ENCODE measurements around the gene GJA5.

The GJA5 gene

DNA sequence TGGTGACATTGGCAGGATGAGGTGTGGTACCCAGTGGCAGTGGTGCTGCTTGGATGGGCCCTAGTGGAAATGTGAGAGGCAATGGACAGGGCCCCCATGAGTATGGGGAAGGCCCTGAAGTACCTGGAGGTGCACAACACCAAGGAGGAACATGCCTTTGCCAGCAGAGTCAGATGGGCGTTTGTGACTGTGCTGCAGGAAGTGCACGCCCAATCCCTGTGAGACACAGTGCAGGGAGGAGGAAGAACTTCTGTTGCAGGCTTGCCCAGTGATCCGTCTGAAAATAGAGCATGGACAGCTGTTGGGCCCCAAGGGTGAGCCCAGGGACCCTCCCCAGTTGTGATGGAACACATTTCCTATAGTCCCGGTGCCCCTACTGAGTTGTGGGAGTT is 42.7 kb downstream of the GJA5 start:
- H3K27ac ChIP-seq = peak overlapping the region; percentile 58
- TF ChIP-seq, protein P1, sequence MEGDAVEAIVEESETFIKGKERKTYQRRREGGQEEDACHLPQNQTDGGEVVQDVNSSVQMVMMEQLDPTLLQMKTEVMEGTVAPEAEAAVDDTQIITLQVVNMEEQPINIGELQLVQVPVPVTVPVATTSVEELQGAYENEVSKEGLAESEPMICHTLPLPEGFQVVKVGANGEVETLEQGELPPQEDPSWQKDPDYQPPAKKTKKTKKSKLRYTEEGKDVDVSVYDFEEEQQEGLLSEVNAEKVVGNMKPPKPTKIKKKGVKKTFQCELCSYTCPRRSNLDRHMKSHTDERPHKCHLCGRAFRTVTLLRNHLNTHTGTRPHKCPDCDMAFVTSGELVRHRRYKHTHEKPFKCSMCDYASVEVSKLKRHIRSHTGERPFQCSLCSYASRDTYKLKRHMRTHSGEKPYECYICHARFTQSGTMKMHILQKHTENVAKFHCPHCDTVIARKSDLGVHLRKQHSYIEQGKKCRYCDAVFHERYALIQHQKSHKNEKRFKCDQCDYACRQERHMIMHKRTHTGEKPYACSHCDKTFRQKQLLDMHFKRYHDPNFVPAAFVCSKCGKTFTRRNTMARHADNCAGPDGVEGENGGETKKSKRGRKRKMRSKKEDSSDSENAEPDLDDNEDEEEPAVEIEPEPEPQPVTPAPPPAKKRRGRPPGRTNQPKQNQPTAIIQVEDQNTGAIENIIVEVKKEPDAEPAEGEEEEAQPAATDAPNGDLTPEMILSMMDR (conservative IDR thresholded peaks at IDR 0.05) = no peak

DNA sequence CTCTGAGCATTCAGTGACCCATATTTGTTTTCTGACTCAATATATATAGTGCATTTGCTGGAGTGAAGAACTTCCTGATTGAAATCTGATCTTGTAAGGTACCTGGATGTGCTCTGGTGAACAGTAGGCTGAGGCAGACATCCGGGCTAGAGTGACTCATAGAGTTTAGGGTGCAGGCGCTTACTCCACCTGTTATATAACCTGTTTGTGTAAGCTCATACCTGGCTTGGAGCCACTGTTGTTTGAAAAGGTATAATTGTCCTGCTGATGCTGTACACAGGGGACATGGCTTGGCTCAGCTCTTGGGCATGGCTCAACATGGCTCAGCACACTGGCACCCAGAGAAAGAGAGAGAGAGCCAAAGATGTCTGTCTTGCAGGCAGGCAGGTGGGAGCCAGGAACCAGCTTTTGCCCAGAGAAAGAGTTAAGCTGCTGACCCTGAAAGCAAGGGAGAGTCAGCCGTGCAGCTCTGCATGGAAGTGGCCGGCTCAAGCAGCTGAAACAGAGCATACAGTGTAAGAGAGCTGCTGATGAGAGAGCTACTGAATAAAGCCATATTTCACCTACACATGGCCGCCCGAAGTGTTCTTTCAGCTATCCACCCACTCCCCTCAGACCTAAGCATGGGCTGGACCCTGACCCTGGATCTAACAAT is 43.2 kb downstream of the GJA5 start:
- peak overlapping the region; percentile 58 for H3K27ac ChIP-seq
- TF ChIP-seq, protein P1 (conservative IDR thresholded peaks at IDR 0.05) = no peak

DNA sequence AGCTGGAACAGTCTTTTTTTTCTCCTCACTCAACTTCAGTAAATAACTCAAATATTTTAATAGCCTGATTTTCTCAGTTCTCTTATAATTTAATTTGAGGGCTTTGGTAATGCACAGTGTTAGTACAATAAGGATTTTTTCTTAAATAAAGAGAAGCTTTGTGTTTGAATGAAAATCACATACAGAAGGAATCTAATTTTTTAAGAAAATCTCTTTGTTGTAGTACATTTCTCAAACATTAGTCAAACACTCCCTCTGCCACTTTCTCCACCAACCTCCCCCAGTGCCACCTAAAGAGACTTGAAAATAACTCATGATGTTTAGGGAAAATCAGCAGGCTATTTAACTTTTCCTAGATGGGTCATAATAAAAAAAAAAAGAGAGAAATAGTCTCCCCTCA is 47.8 kb downstream of the GJA5 start:
- no peak overlapping the region for H3K27ac ChIP-seq
- TF ChIP-seq, protein P1 (conservative IDR thresholded peaks at IDR 0.05) = no peak

Measured in VCaP (cell line).